Measurements from ENCODE around the gene MTA1.

DNA sequence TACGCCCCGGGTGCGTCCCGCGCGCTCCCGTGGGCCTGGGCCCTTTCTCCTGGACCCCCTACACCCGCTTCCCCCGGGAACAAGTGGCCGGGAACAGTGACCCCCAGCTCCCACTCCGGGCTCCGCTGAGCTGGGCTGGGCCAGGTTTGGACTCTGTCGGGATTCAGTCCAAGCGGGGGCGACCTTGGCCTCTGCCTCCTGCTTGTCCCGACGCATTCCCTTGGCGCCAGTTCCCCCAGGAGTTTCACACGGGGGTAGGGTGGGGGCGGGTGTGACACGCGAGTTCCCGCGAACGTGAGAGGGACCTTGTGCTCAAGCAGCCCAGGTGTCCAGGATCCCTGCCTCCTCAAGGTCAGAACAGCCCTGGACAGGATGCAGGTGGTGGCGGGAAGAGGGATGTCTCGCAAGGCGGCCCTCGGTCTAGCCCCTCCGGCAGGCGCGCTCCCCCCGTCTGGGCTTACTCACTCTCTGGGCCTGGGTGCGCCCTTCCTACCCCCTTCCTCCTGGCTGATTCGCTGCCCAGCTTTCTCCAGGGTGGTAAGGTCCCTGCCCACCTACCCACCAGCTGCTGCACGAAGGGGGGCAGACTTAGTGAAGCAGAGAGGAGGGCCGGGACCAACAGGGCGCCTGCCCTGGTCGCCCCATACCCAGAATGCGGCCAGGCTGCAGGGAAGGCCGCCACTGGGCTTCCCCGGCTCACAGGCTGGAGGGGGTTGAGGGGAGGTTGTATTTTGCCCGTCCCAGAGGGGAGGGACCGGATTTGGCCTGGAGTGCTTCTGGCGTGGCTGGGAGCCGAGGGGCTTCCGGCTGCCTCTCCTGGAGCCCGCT, 55.9 kb downstream of the MTA1 start:
- TF ChIP-seq POLR2AphosphoS5 (IDR thresholded peaks at IDR 0.05; ENCODE audit: low read length) (no peak), WRNIP1 (IDR thresholded peaks at IDR 0.05; ENCODE audit: borderline replicate concordance, low read depth, low read length) (no peak), CREB1 (IDR thresholded peaks at IDR 0.05; ENCODE audit: low read depth) (no peak), POLR2A (IDR thresholded peaks at IDR 0.05; ENCODE audit: low read depth, low read length) (no peak), EZH2 (IDR thresholded peaks at IDR 0.05; ENCODE audit: borderline replicate concordance, control insufficient read depth, low read depth, low read length) (no peak), YY1 (IDR thresholded peaks at IDR 0.05; ENCODE audit: low read depth, low read length) (no peak), RCOR1 (conservative IDR thresholded peaks at IDR 0.05; ENCODE audit: low read depth, low read length) (no peak), RFX5 (IDR thresholded peaks at IDR 0.05; ENCODE audit: low read depth, low read length) (no peak), BCL11A (IDR thresholded peaks at IDR 0.05; ENCODE audit: low read depth, low read length) (no peak), GABPA (IDR thresholded peaks at IDR 0.05; ENCODE audit: low read depth) (no peak), ESRRA (IDR thresholded peaks at IDR 0.05; ENCODE audit: low read length) (no peak), ZBED1 (IDR thresholded peaks at IDR 0.05; ENCODE audit: borderline replicate concordance) (no peak)
- TF ChIP-seq, protein P1, sequence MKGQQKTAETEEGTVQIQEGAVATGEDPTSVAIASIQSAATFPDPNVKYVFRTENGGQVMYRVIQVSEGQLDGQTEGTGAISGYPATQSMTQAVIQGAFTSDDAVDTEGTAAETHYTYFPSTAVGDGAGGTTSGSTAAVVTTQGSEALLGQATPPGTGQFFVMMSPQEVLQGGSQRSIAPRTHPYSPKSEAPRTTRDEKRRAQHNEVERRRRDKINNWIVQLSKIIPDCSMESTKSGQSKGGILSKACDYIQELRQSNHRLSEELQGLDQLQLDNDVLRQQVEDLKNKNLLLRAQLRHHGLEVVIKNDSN (IDR thresholded peaks at IDR 0.05; ENCODE audit: borderline replicate concordance, extremely low read length, insufficient read depth, low read depth, low read length): no peak
- TF ChIP-seq, protein P2, sequence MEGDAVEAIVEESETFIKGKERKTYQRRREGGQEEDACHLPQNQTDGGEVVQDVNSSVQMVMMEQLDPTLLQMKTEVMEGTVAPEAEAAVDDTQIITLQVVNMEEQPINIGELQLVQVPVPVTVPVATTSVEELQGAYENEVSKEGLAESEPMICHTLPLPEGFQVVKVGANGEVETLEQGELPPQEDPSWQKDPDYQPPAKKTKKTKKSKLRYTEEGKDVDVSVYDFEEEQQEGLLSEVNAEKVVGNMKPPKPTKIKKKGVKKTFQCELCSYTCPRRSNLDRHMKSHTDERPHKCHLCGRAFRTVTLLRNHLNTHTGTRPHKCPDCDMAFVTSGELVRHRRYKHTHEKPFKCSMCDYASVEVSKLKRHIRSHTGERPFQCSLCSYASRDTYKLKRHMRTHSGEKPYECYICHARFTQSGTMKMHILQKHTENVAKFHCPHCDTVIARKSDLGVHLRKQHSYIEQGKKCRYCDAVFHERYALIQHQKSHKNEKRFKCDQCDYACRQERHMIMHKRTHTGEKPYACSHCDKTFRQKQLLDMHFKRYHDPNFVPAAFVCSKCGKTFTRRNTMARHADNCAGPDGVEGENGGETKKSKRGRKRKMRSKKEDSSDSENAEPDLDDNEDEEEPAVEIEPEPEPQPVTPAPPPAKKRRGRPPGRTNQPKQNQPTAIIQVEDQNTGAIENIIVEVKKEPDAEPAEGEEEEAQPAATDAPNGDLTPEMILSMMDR (IDR thresholded peaks at IDR 0.05 in 2 of 3, conservative IDR thresholded peaks at IDR 0.05 in 1 of 3; ENCODE audit: control insufficient read depth in 2 of 3, extremely low read depth in 1 of 3, insufficient read depth in 1 of 3, low read depth in 3 of 3, low read length in 3 of 3): no peak
